HCT116 (cell line): ENCODE results near the gene ANKRD30B. TPM values are rescaled to one million over a fixed set of nuclear protein-coding genes. Genes with fewer than 3 reads are reported as not detected.

Experiments
- ATAC-seq: fragments of 200-7000 bp; cut with Tn5 transposase; 2 replicates; pipeline ENCODE4 v1.9.1; 2020; ENCODE audit warnings: mild to moderate bottlenecking, moderate library complexity
- BruUV-seq: library from RNA; stranded (reverse); fragments of 400-500 nt; replicated peaks from 2 replicates; lab custom pipeline; 2021; lab: Mats Ljungman, UMichigan
- CTCF ChIA-PET: fragments of 300-600 bp; sonication (Branson Sonifier 250); formaldehyde crosslinking; loops from one replicate; lab custom pipeline; 2021; ENCODE audit warnings: antibody characterized with exemption; lab: Charles Lee
- POLR2A ChIA-PET: fragments of 300-600, 350-600 bp; sonication (Branson Sonifier 250); formaldehyde crosslinking; loops from one replicate; lab custom pipeline; 2021; ENCODE audit warnings: antibody characterized with exemption; lab: Charles Lee
- RAD21 ChIA-PET, 2 experiments: fragments of 300-600 bp; sonication (Branson Sonifier 250); formaldehyde crosslinking; loops; one replicate each; lab custom pipeline; 2023; ENCODE audit warnings: low total read pairs in 2 of 2; ENCODE audit not compliant: uncharacterized antibody in 2 of 2, unreplicated experiment in 2 of 2, low non-redundant PET in 1 of 2; lab: Charles Lee
- DNase-seq: peaks from one replicate; pipeline ENCODE4 v3.0.0-alpha.2; 2010; ENCODE audit warnings: low read depth, low spot score
- H2AFZ ChIP-seq: fragments of 200-600 bp; shearing (Covaris generic), sonication (generic); 2 replicates; pipeline ENCODE4 v1.6.1; 2017; ENCODE audit warnings: low read depth, mixed run types, mixed read lengths, antibody characterized with exemption, low read length; ENCODE audit not compliant: poor library complexity, severe bottlenecking
- H3K27ac ChIP-seq: 2 replicates; pipeline ENCODE4 v1.5.1; 2012; ENCODE audit warnings: low read depth, low read length
- H3K27me3 ChIP-seq: fragments of 200-600 bp; sonication (generic); 2 replicates; pipeline ENCODE4 v1.6.1; 2016; ENCODE audit warnings: mixed run types, low read length, mixed read lengths; ENCODE audit not compliant: insufficient read depth
- H3K36me3 ChIP-seq, 2 experiments: fragments of 200-500 bp in 1 of 2; fragments of 200-600 bp in 1 of 2; sonication (Bioruptor generic) in 1 of 2; sonication (generic) in 1 of 2; 2 replicates each; pipeline versions ENCODE4 v1.5.1 to v1.6.1; 2014 to 2016; ENCODE audit warnings: low read length in 2 of 2, inconsistent platforms in 1 of 2, mixed read lengths in 1 of 2, mixed run types in 1 of 2; ENCODE audit not compliant: insufficient read depth in 2 of 2, control insufficient read depth in 1 of 2
- H3K4me1 ChIP-seq, 2 experiments: fragments of 200-600 bp in 1 of 2; sonication (generic) in 1 of 2; 2 replicates each; pipeline versions ENCODE4 v1.5.1 to v1.6.1; 2012 to 2017; ENCODE audit warnings: low read length in 2 of 2, inconsistent platforms in 1 of 2, mild to moderate bottlenecking in 1 of 2, mixed read lengths in 1 of 2, mixed run types in 1 of 2, moderate library complexity in 1 of 2; ENCODE audit not compliant: insufficient read depth in 2 of 2, control insufficient read depth in 1 of 2
- H3K4me2 ChIP-seq: fragments of 200-600 bp; sonication (generic); 2 replicates; pipeline ENCODE4 v1.6.1; 2017; ENCODE audit warnings: mixed run types, low read length, mixed read lengths
- H3K4me3 ChIP-seq, 2 experiments: fragments of 200-600 bp in 1 of 2; sonication (generic) in 1 of 2; replicated peaks in 1 of 2; 2 replicates each; pipeline ENCODE4 v1.5.1; 2011 to 2016; ENCODE audit warnings: low read length in 2 of 2, control low read depth in 1 of 2, low read depth in 1 of 2, mild to moderate bottlenecking in 1 of 2, mixed read lengths in 1 of 2, mixed run types in 1 of 2
- H3K79me2 ChIP-seq: fragments of 200-600 bp; sonication (generic); 2 replicates; pipeline ENCODE4 v1.6.1; 2017; ENCODE audit warnings: mild to moderate bottlenecking, mixed run types, low read length, moderate library complexity, mixed read lengths; ENCODE audit not compliant: insufficient read depth
- H3K9ac ChIP-seq: fragments of 200-600 bp; sonication (generic); 2 replicates; pipeline ENCODE4 v1.6.1; 2016; ENCODE audit warnings: low read length, mixed read lengths
- H3K9me2 ChIP-seq: fragments of 200-600 bp; sonication (generic), shearing (Covaris generic); 2 replicates; pipeline ENCODE4 v1.6.1; 2017; ENCODE audit warnings: mixed run types, mild to moderate bottlenecking, moderate library complexity; ENCODE audit not compliant: insufficient read depth
- H3K9me3 ChIP-seq, 2 experiments: fragments of 200-500 bp in 1 of 2; fragments of 200-600 bp in 1 of 2; sonication (Bioruptor generic) in 1 of 2; sonication (generic) in 1 of 2; 2 replicates each; pipeline ENCODE4 v1.6.1; 2014 to 2017; ENCODE audit warnings: low read length in 2 of 2, mixed read lengths in 2 of 2, inconsistent platforms in 1 of 2, low read depth in 1 of 2, mild to moderate bottlenecking in 1 of 2, mixed run types in 1 of 2, moderate library complexity in 1 of 2; ENCODE audit not compliant: control insufficient read depth in 1 of 2, insufficient read depth in 1 of 2
- H4K20me1 ChIP-seq: fragments of 200-600 bp; sonication (generic), shearing (Covaris generic); 2 replicates; pipeline ENCODE4 v1.6.1; 2017; ENCODE audit warnings: mixed run types, mild to moderate bottlenecking, moderate library complexity; ENCODE audit not compliant: insufficient read depth
- CBX3 ChIP-seq: IDR thresholded peaks from 2 replicates; pipeline ENCODE4 v1.6.1; 2012; ENCODE audit warnings: low read depth
- FOSL1 ChIP-seq: IDR thresholded peaks from 2 replicates; pipeline ENCODE4 v1.6.1; 2012; ENCODE audit warnings: low read depth
- RAD21 ChIP-seq: IDR thresholded peaks from 2 replicates; pipeline ENCODE4 v1.6.1; 2012; ENCODE audit warnings: low read depth, mild to moderate bottlenecking
- SRF ChIP-seq: IDR thresholded peaks from 2 replicates; pipeline ENCODE4 v1.6.1; 2012; ENCODE audit warnings: low read depth
- intact Hi-C: fragments of 100-400 bp; cut with micrococcal nuclease; formaldehyde crosslinking; loops from 2 replicates; pipeline ENCODE4 v1.10.0; 2022
- microRNA-seq: library from miRNA; unstranded; fragments of <30 nt; microRNA quantifications from one replicate; pipeline ENCODE4, GENCODE V29; 2016; ENCODE audit warnings: borderline number of aligned reads
- total RNA-seq: library from RNA; stranded (reverse); gene quantifications from one replicate; pipeline ENCODE4 v1.2.1, GENCODE V29; 2021; ENCODE audit not compliant: unreplicated experiment
- TF ChIP-seq, protein P1 (sequence below): IDR thresholded peaks from 2 replicates; pipeline ENCODE4 v1.6.1; 2011; ENCODE audit warnings: mild to moderate bottlenecking, low read length, moderate library complexity; ENCODE audit not compliant: insufficient replicate concordance; ENCODE audit errors: extremely low read depth
- TF ChIP-seq, protein P2 (sequence below): IDR thresholded peaks from 2 replicates; pipeline ENCODE4 v1.6.1; 2012
- TF ChIP-seq, protein P3 (sequence below), 3 experiments: fragments of 200-600 bp in 1 of 3; sonication (generic) in 1 of 3; IDR thresholded peaks in 2 of 3; conservative IDR thresholded peaks in 1 of 3; 2 replicates each; pipeline ENCODE4 v1.5.1; 2012 to 2017; ENCODE audit warnings: low read depth in 2 of 3, low read length in 2 of 3, antibody characterized with exemption in 1 of 3, borderline replicate concordance in 1 of 3, control low read depth in 1 of 3, mild to moderate bottlenecking in 1 of 3, mixed read lengths in 1 of 3, mixed run types in 1 of 3, moderate library complexity in 1 of 3; ENCODE audit not compliant: insufficient read depth in 1 of 3

Gene ANKRD30B
- total RNA-seq, 1 experiment from 2014 or later, result not detected

GRCh38 chr18:14900435-14900834 is 152.5 kb downstream of the ANKRD30B start:
- H3K27ac ChIP-seq, result no peak overlapping the region
- no TSS peak for BruUV-seq
- DNase-seq, result no peak
- no peak overlapping the region for H3K9ac ChIP-seq
- intact Hi-C loops, result no loop called here
- RAD21 ChIA-PET, result no interaction called here
- TF ChIP-seq RAD21 (no peak), FOSL1 (no peak), CBX3 (no peak), SRF (no peak)
- TF ChIP-seq, protein P1, sequence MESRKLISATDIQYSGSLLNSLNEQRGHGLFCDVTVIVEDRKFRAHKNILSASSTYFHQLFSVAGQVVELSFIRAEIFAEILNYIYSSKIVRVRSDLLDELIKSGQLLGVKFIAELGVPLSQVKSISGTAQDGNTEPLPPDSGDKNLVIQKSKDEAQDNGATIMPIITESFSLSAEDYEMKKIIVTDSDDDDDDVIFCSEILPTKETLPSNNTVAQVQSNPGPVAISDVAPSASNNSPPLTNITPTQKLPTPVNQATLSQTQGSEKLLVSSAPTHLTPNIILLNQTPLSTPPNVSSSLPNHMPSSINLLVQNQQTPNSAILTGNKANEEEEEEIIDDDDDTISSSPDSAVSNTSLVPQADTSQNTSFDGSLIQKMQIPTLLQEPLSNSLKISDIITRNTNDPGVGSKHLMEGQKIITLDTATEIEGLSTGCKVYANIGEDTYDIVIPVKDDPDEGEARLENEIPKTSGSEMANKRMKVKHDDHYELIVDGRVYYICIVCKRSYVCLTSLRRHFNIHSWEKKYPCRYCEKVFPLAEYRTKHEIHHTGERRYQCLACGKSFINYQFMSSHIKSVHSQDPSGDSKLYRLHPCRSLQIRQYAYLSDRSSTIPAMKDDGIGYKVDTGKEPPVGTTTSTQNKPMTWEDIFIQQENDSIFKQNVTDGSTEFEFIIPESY, result no peak
- TF ChIP-seq, protein P2, sequence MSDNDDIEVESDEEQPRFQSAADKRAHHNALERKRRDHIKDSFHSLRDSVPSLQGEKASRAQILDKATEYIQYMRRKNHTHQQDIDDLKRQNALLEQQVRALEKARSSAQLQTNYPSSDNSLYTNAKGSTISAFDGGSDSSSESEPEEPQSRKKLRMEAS, result no peak
- TF ChIP-seq, protein P3, sequence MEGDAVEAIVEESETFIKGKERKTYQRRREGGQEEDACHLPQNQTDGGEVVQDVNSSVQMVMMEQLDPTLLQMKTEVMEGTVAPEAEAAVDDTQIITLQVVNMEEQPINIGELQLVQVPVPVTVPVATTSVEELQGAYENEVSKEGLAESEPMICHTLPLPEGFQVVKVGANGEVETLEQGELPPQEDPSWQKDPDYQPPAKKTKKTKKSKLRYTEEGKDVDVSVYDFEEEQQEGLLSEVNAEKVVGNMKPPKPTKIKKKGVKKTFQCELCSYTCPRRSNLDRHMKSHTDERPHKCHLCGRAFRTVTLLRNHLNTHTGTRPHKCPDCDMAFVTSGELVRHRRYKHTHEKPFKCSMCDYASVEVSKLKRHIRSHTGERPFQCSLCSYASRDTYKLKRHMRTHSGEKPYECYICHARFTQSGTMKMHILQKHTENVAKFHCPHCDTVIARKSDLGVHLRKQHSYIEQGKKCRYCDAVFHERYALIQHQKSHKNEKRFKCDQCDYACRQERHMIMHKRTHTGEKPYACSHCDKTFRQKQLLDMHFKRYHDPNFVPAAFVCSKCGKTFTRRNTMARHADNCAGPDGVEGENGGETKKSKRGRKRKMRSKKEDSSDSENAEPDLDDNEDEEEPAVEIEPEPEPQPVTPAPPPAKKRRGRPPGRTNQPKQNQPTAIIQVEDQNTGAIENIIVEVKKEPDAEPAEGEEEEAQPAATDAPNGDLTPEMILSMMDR (IDR thresholded peaks at IDR 0.05 in 2 of 3, conservative IDR thresholded peaks at IDR 0.05 in 1 of 3; ENCODE audit: borderline replicate concordance in 1 of 3, insufficient read depth in 1 of 3, low read depth in 2 of 3, low read length in 2 of 3), result no peak
- TF ChIP-seq, all 23 proteins: peak for 0
- ChIA-PET CTCF (no interaction called here), POLR2A (no interaction called here)
- H3K27me3 ChIP-seq, result no peaks in the 10 kb centered on the region
- H3K36me3 ChIP-seq, result no peaks in the 10 kb centered on the region
- H2AFZ ChIP-seq, result no peak overlapping the region
- no peaks in the 10 kb centered on the region for H3K9me3 ChIP-seq
- ATAC-seq, result no peak
- H3K79me2 ChIP-seq, result no peaks in the 10 kb centered on the region
- no peaks in the 10 kb centered on the region for H4K20me1 ChIP-seq
- no peak overlapping the region for H3K4me3 ChIP-seq
- H3K9me2 ChIP-seq, result no peaks in the 10 kb centered on the region
- no peak overlapping the region for H3K4me2 ChIP-seq
- no peaks in the 10 kb centered on the region for H3K4me1 ChIP-seq

Small RNAs within 50 kb of the gene (microRNA-seq; reads per million reads assigned to microRNA genes)
- not detected for gene MIR3156-2

Other genes with a start within 250 kb of the ANKRD30B start
- not detected for gene POTEC, start 204.6 kb upstream of the ANKRD30B start, total RNA-seq